ENCODE measurements around the gene DUOX2.
A peak's percentile ranks its signal among the peaks of the same experiment; 100 is the strongest.

DUOX2 gene

GRCh38 chr15:45129651-45130129, 15.7 kb upstream of the DUOX2 start, which contains the start of the genes DUOX1 and DUOXA1:
Gene DUOX1 (plus strand): TSS chr15:45129994. CDS start chr15:45131967, 1,973 bp downstream.
Gene DUOXA1 (minus strand): TSS chr15:45129879. CDS start chr15:45123014, 6,865 bp downstream.
- Histone ChIP-seq H3K4me1 (ENCODE audit: control insufficient read depth, insufficient read depth, low read length) (no peaks in the 10 kb centered on the region), H3K9ac (ENCODE audit: low read depth, low read length) (no peak within 1 kb of the TSS), H3K9me3 (ENCODE audit: control insufficient read depth, insufficient read depth, low read length) (no peaks in the 10 kb centered on the region), H3K36me3 (ENCODE audit: control insufficient read depth, insufficient read depth, low read length) (no peaks in the 10 kb centered on the region), H3K27ac (ENCODE audit: low read depth, low read length) (no peak within 1 kb of the TSS), H3K4me3 (ENCODE audit: low read depth, low read length) (peak within 1 kb of the TSS; percentile 70), H3K27me3 (ENCODE audit: control insufficient read depth, insufficient read depth, low read length) (peaks cover 100% of the 10 kb centered on the region)

- no peak overlapping the region for H3K9ac ChIP-seq (ENCODE audit: low read depth, low read length)
- H3K36me3 ChIP-seq (ENCODE audit: control insufficient read depth, insufficient read depth, low read length), result no peaks in the 10 kb centered on the region
- no peaks in the 10 kb centered on the region for H3K9me3 ChIP-seq (ENCODE audit: control insufficient read depth, insufficient read depth, low read length)
- H3K4me3 ChIP-seq (ENCODE audit: low read depth, low read length), result peak overlapping the region; percentile 70
- H3K27me3 ChIP-seq (ENCODE audit: control insufficient read depth, insufficient read depth, low read length), result peaks cover 98% of the 10 kb centered on the region
- H3K27ac ChIP-seq (ENCODE audit: low read depth, low read length), result no peak overlapping the region
- H3K4me1 ChIP-seq (ENCODE audit: control insufficient read depth, insufficient read depth, low read length), result no peaks in the 10 kb centered on the region
Measured at GRCh38 chr15:45128971-45129639, 15.1 kb upstream of the DUOX2 start.

GRCh38 chr15:45126535-45127158, 12.7 kb upstream of the DUOX2 start:
- H3K4me3 ChIP-seq (ENCODE audit: low read depth, low read length), result no peak overlapping the region
- no peak overlapping the region for H3K9ac ChIP-seq (ENCODE audit: low read depth, low read length)
- peaks cover 97% of the 10 kb centered on the region for H3K27me3 ChIP-seq (ENCODE audit: control insufficient read depth, insufficient read depth, low read length)
- no peaks in the 10 kb centered on the region for H3K36me3 ChIP-seq (ENCODE audit: control insufficient read depth, insufficient read depth, low read length)
- no peaks in the 10 kb centered on the region for H3K4me1 ChIP-seq (ENCODE audit: control insufficient read depth, insufficient read depth, low read length)
- no peak overlapping the region for H3K27ac ChIP-seq (ENCODE audit: low read depth, low read length)
- no peaks in the 10 kb centered on the region for H3K9me3 ChIP-seq (ENCODE audit: control insufficient read depth, insufficient read depth, low read length)

GRCh38 chr15:45123397-45123796, 9.4 kb upstream of the DUOX2 start:
- no peak overlapping the region for H3K27ac ChIP-seq (ENCODE audit: low read depth, low read length)
- peaks cover 84% of the 10 kb centered on the region for H3K27me3 ChIP-seq (ENCODE audit: control insufficient read depth, insufficient read depth, low read length)
- no peaks in the 10 kb centered on the region for H3K4me1 ChIP-seq (ENCODE audit: control insufficient read depth, insufficient read depth, low read length)
- H3K9me3 ChIP-seq (ENCODE audit: control insufficient read depth, insufficient read depth, low read length), result no peaks in the 10 kb centered on the region
- H3K4me3 ChIP-seq (ENCODE audit: low read depth, low read length), result no peak overlapping the region
- H3K9ac ChIP-seq (ENCODE audit: low read depth, low read length), result no peak overlapping the region
- no peaks in the 10 kb centered on the region for H3K36me3 ChIP-seq (ENCODE audit: control insufficient read depth, insufficient read depth, low read length)

- H3K4me3 ChIP-seq (ENCODE audit: low read depth, low read length), result no peak overlapping the region
- no peaks in the 10 kb centered on the region for H3K4me1 ChIP-seq (ENCODE audit: control insufficient read depth, insufficient read depth, low read length)
- H3K36me3 ChIP-seq (ENCODE audit: control insufficient read depth, insufficient read depth, low read length), result no peaks in the 10 kb centered on the region
- no peaks in the 10 kb centered on the region for H3K9me3 ChIP-seq (ENCODE audit: control insufficient read depth, insufficient read depth, low read length)
- H3K27ac ChIP-seq (ENCODE audit: low read depth, low read length), result no peak overlapping the region
- H3K9ac ChIP-seq (ENCODE audit: low read depth, low read length), result no peak overlapping the region
- peaks cover 83% of the 10 kb centered on the region for H3K27me3 ChIP-seq (ENCODE audit: control insufficient read depth, insufficient read depth, low read length)
Measured at GRCh38 chr15:45122719-45123118, 8.7 kb upstream of the DUOX2 start.

- no peak overlapping the region for H3K9ac ChIP-seq (ENCODE audit: low read depth, low read length)
- no peaks in the 10 kb centered on the region for H3K9me3 ChIP-seq (ENCODE audit: control insufficient read depth, insufficient read depth, low read length)
- H3K4me3 ChIP-seq (ENCODE audit: low read depth, low read length), result no peak overlapping the region
- H3K27me3 ChIP-seq (ENCODE audit: control insufficient read depth, insufficient read depth, low read length), result peaks cover 83% of the 10 kb centered on the region
- no peaks in the 10 kb centered on the region for H3K36me3 ChIP-seq (ENCODE audit: control insufficient read depth, insufficient read depth, low read length)
- no peak overlapping the region for H3K27ac ChIP-seq (ENCODE audit: low read depth, low read length)
- no peaks in the 10 kb centered on the region for H3K4me1 ChIP-seq (ENCODE audit: control insufficient read depth, insufficient read depth, low read length)
Measured at GRCh38 chr15:45121706-45122417, 7.9 kb upstream of the DUOX2 start.

GRCh38 chr15:45121020-45121419, 7.0 kb upstream of the DUOX2 start:
- Histone ChIP-seq H3K36me3 (ENCODE audit: control insufficient read depth, insufficient read depth, low read length) (no peaks in the 10 kb centered on the region), H3K4me1 (ENCODE audit: control insufficient read depth, insufficient read depth, low read length) (peaks cover 4% of the 10 kb centered on the region; the same call in 1 of the 2 replicates), H3K27me3 (ENCODE audit: control insufficient read depth, insufficient read depth, low read length) (peaks cover 83% of the 10 kb centered on the region), H3K4me3 (ENCODE audit: low read depth, low read length) (no peak overlapping the region), H3K9me3 (ENCODE audit: control insufficient read depth, insufficient read depth, low read length) (no peaks in the 10 kb centered on the region), H3K27ac (ENCODE audit: low read depth, low read length) (no peak overlapping the region), H3K9ac (ENCODE audit: low read depth, low read length) (no peak overlapping the region)

- Histone ChIP-seq H3K9me3 (ENCODE audit: control insufficient read depth, insufficient read depth, low read length) (no peaks in the 10 kb centered on the region), H3K27me3 (ENCODE audit: control insufficient read depth, insufficient read depth, low read length) (peaks cover 83% of the 10 kb centered on the region), H3K4me3 (ENCODE audit: low read depth, low read length) (no peak overlapping the region), H3K27ac (ENCODE audit: low read depth, low read length) (no peak overlapping the region), H3K36me3 (ENCODE audit: control insufficient read depth, insufficient read depth, low read length) (no peaks in the 10 kb centered on the region), H3K4me1 (ENCODE audit: control insufficient read depth, insufficient read depth, low read length) (peaks cover 4% of the 10 kb centered on the region; the same call in 1 of the 2 replicates), H3K9ac (ENCODE audit: low read depth, low read length) (no peak overlapping the region)
Measured at GRCh38 chr15:45120081-45120972, 6.4 kb upstream of the DUOX2 start.

- Histone ChIP-seq H3K4me1 (ENCODE audit: control insufficient read depth, insufficient read depth, low read length) (peaks cover 11% of the 10 kb centered on the region; the same call in 1 of the 2 replicates), H3K27ac (ENCODE audit: low read depth, low read length) (no peak overlapping the region), H3K9ac (ENCODE audit: low read depth, low read length) (no peak overlapping the region), H3K9me3 (ENCODE audit: control insufficient read depth, insufficient read depth, low read length) (no peaks in the 10 kb centered on the region), H3K27me3 (ENCODE audit: control insufficient read depth, insufficient read depth, low read length) (peaks cover 85% of the 10 kb centered on the region), H3K36me3 (ENCODE audit: control insufficient read depth, insufficient read depth, low read length) (no peaks in the 10 kb centered on the region), H3K4me3 (ENCODE audit: low read depth, low read length) (no peak overlapping the region)
Measured at GRCh38 chr15:45118996-45119395, 5.0 kb upstream of the DUOX2 start.

- H3K9ac ChIP-seq (ENCODE audit: low read depth, low read length), result no peak overlapping the region
Measured at GRCh38 chr15:45118131-45118588, 4.2 kb upstream of the DUOX2 start.

More at GRCh38 chr15:45118131-45118588, 4.2 kb upstream of the DUOX2 start:
- Histone ChIP-seq H3K4me1 (ENCODE audit: control insufficient read depth, insufficient read depth, low read length) (peaks cover 18% of the 10 kb centered on the region; the same call in 1 of the 2 replicates), H3K9me3 (ENCODE audit: control insufficient read depth, insufficient read depth, low read length) (no peaks in the 10 kb centered on the region), H3K4me3 (ENCODE audit: low read depth, low read length) (peak overlapping the region; percentile 30; the same call in 1 of the 2 replicates), H3K36me3 (ENCODE audit: control insufficient read depth, insufficient read depth, low read length) (no peaks in the 10 kb centered on the region), H3K27me3 (ENCODE audit: control insufficient read depth, insufficient read depth, low read length) (peaks cover 85% of the 10 kb centered on the region), H3K27ac (ENCODE audit: low read depth, low read length) (no peak overlapping the region)
